H1 (cell line): ENCODE data around the gene FAM184B. TPM values are rescaled to one million over a fixed set of nuclear protein-coding genes. Genes with fewer than 3 reads are reported as not detected.

Experiments used
- CTCF ChIA-PET: fragments of 300-600 bp; sonication (Branson Sonifier 250); formaldehyde crosslinking; loops from one replicate; lab custom pipeline; 2021; ENCODE audit not compliant: partially characterized antibody; lab: Charles Lee
- POLR2A ChIA-PET: fragments of 300-600 bp; sonication (Branson Sonifier 250); formaldehyde crosslinking; loops from one replicate; lab custom pipeline; 2021; ENCODE audit warnings: inconsistent platforms; ENCODE audit not compliant: partially characterized antibody; lab: Charles Lee
- DNase-seq, 2 experiments: peaks; one replicate each; pipeline versions ENCODE4 v3.0.0 to v3.0.0-alpha.2; 2010 to 2022; ENCODE audit warnings: low spot score in 2 of 2, low read depth in 1 of 2, mixed read lengths in 1 of 2
- FAIRE-seq: peaks from 2 replicates; lab custom pipeline; 2011; peaks lifted over from hg19 to GRCh38; lab: Jason Lieb, UNC
- H2AFZ ChIP-seq: 2 replicates; pipeline ENCODE4 v1.8.1; 2012; ENCODE audit warnings: low read length, inconsistent platforms
- H2AK5ac ChIP-seq: 2 replicates; pipeline ENCODE4 v1.6.1; 2013; ENCODE audit warnings: low read depth, low read length
- H2BK120ac ChIP-seq: replicated peaks from 2 replicates; pipeline ENCODE3; 2013; ENCODE audit warnings: low read depth, low read length, inconsistent platforms
- H2BK12ac ChIP-seq: 2 replicates; pipeline ENCODE4 v1.6.1; 2013; ENCODE audit warnings: low read depth, low read length
- H2BK15ac ChIP-seq: 2 replicates; pipeline ENCODE4 v1.6.1; 2013; ENCODE audit warnings: low read length
- H2BK20ac ChIP-seq: 2 replicates; pipeline ENCODE4 v1.6.1; 2013; ENCODE audit warnings: low read length
- H2BK5ac ChIP-seq: 2 replicates; pipeline ENCODE4 v1.6.1; 2013; ENCODE audit warnings: low read depth, low read length
- H3K14ac ChIP-seq: 2 replicates; pipeline ENCODE4 v1.6.1; 2013; ENCODE audit warnings: inconsistent platforms; ENCODE audit not compliant: insufficient read length
- H3K18ac ChIP-seq: 2 replicates; pipeline ENCODE4 v1.6.1; 2013; ENCODE audit warnings: low read length; ENCODE audit errors: extremely low read depth
- H3K23ac ChIP-seq: 2 replicates; pipeline ENCODE4 v1.6.1; 2013; ENCODE audit warnings: inconsistent platforms; ENCODE audit not compliant: insufficient read length
- H3K23me2 ChIP-seq: 2 replicates; pipeline ENCODE4 v1.6.1; 2013; ENCODE audit warnings: low read depth, low read length
- H3K27ac ChIP-seq: 2 replicates; pipeline ENCODE4 v1.6.1; 2011; ENCODE audit warnings: low read depth, low read length, inconsistent platforms
- H3K27me3 ChIP-seq, 4 experiments: replicated peaks in 1 of 4; 1 replicate in 1 of 4; 2 replicates in 3 of 4; pipeline versions ENCODE4 v1.6.1 to v1.8.1; 2011 to 2013; ENCODE audit warnings: low read length in 3 of 4, mild to moderate bottlenecking in 3 of 4, inconsistent platforms in 2 of 4, mixed read lengths in 2 of 4, moderate library complexity in 1 of 4; ENCODE audit not compliant: control insufficient read depth in 3 of 4, insufficient read depth in 3 of 4; ENCODE audit errors: extremely low read depth in 1 of 4
- H3K36me3 ChIP-seq, 4 experiments: 2 replicates each; pipeline versions ENCODE4 v1.6.1 to v1.8.1; 2011 to 2013; ENCODE audit warnings: mild to moderate bottlenecking in 4 of 4, low read length in 3 of 4, moderate library complexity in 2 of 4, control low read depth in 1 of 4, inconsistent platforms in 1 of 4; ENCODE audit not compliant: insufficient read depth in 4 of 4, control insufficient read depth in 2 of 4
- H3K4ac ChIP-seq: replicated peaks from 2 replicates; pipeline ENCODE3; 2013; ENCODE audit warnings: low read length, low read depth, mixed read lengths, inconsistent platforms; ENCODE audit not compliant: insufficient read length
- H3K4me1 ChIP-seq, 4 experiments: replicated peaks in 1 of 4; 1 replicate in 1 of 4; 2 replicates in 3 of 4; pipeline versions ENCODE4 v1.6.1 to v1.8.1; 2011 to 2013; ENCODE audit warnings: low read length in 3 of 4, inconsistent platforms in 2 of 4, mixed read lengths in 1 of 4; ENCODE audit not compliant: insufficient read depth in 4 of 4, control insufficient read depth in 3 of 4
- H3K4me2 ChIP-seq, 2 experiments: 2 replicates each; pipeline versions ENCODE4 v1.6.1 to v1.8.1; 2011 to 2013; ENCODE audit warnings: low read depth in 2 of 2, low read length in 2 of 2, control low read depth in 1 of 2, inconsistent platforms in 1 of 2, mild to moderate bottlenecking in 1 of 2; ENCODE audit not compliant: insufficient read depth in 1 of 2
- H3K4me3 ChIP-seq, 4 experiments: fragments of 200-600, 300-600 bp in 1 of 4; sonication (generic), shearing (Covaris generic), sonication (Bioruptor Twin) in 1 of 4; 2 replicates each; pipeline versions ENCODE4 v1.5.1 to v1.8.1; 2011 to 2016; ENCODE audit warnings: low read length in 4 of 4, low read depth in 3 of 4, control low read depth in 2 of 4, inconsistent platforms in 2 of 4, mild to moderate bottlenecking in 2 of 4, mixed read lengths in 1 of 4, moderate library complexity in 1 of 4; ENCODE audit not compliant: insufficient read depth in 2 of 4; ENCODE audit errors: extremely low read depth in 1 of 4
- H3K56ac ChIP-seq: replicated peaks from 2 replicates; pipeline ENCODE3; 2013; ENCODE audit warnings: low read depth, mild to moderate bottlenecking, mixed read lengths, low read length, inconsistent platforms; ENCODE audit not compliant: insufficient read length
- H3K79me1 ChIP-seq: 2 replicates; pipeline ENCODE4 v1.6.1; 2013; ENCODE audit warnings: low read depth, low read length, control low read depth
- H3K79me2 ChIP-seq, 2 experiments: 2 replicates each; pipeline versions ENCODE4 v1.6.1 to v1.8.1; 2012 to 2013; ENCODE audit warnings: low read length in 2 of 2, mild to moderate bottlenecking in 2 of 2, inconsistent platforms in 1 of 2; ENCODE audit not compliant: insufficient read depth in 2 of 2, control insufficient read depth in 1 of 2
- H3K9ac ChIP-seq, 4 experiments: replicated peaks in 1 of 4; 1 replicate in 1 of 4; 2 replicates in 3 of 4; pipeline versions ENCODE4 v1.6.1 to v1.8.1; 2011 to 2013; ENCODE audit warnings: low read depth in 3 of 4, low read length in 3 of 4, control low read depth in 2 of 4, mild to moderate bottlenecking in 2 of 4, moderate library complexity in 2 of 4, inconsistent platforms in 1 of 4; ENCODE audit errors: extremely low read depth in 1 of 4
- H3K9me3 ChIP-seq, 2 experiments: 2 replicates each; pipeline versions ENCODE4 v1.6.1 to v1.8.1; 2012 to 2013; ENCODE audit warnings: mild to moderate bottlenecking in 2 of 2, moderate library complexity in 2 of 2, control low read depth in 1 of 2, inconsistent platforms in 1 of 2, low read depth in 1 of 2, low read length in 1 of 2, mixed read lengths in 1 of 2; ENCODE audit not compliant: insufficient read depth in 2 of 2
- H4K20me1 ChIP-seq, 2 experiments: replicated peaks in 1 of 2; 2 replicates each; pipeline versions ENCODE3 to v1.8.1; 2011 to 2013; ENCODE audit warnings: inconsistent platforms in 2 of 2, low read length in 2 of 2, mild to moderate bottlenecking in 1 of 2; ENCODE audit not compliant: insufficient read depth in 2 of 2, control insufficient read depth in 1 of 2
- H4K5ac ChIP-seq: 2 replicates; pipeline ENCODE4 v1.6.1; 2013; ENCODE audit warnings: low read length, low read depth, mixed read lengths, inconsistent platforms; ENCODE audit not compliant: insufficient read length
- H4K8ac ChIP-seq: 2 replicates; pipeline ENCODE4 v1.8.0; 2013; ENCODE audit warnings: mild to moderate bottlenecking, moderate library complexity, low read length, inconsistent platforms; ENCODE audit not compliant: insufficient read depth; ENCODE audit errors: extremely low read depth
- H4K91ac ChIP-seq: replicated peaks from 2 replicates; pipeline ENCODE3; 2013; ENCODE audit warnings: low read length, mixed read lengths, inconsistent platforms; ENCODE audit not compliant: insufficient read length
- ASH2L ChIP-seq: fragments of 200-600, 300-600 bp; sonication (generic); IDR thresholded peaks from one replicate; pipeline ENCODE4 v1.7.1; 2017; ENCODE audit warnings: low read length
- EZH2 ChIP-seq: fragments of 200-600 bp; sonication (generic); IDR thresholded peaks from 2 replicates; pipeline ENCODE4 v1.7.1; 2012; ENCODE audit warnings: low read depth, mild to moderate bottlenecking, moderate library complexity, low read length, inconsistent platforms; ENCODE audit not compliant: severe bottlenecking
- GABPA ChIP-seq: IDR thresholded peaks from 2 replicates; pipeline ENCODE4 v1.6.1; 2011; ENCODE audit warnings: mild to moderate bottlenecking, low read length, moderate library complexity, borderline replicate concordance; ENCODE audit not compliant: insufficient read depth
- NRF1 ChIP-seq: IDR thresholded peaks from 2 replicates; pipeline ENCODE4 v1.6.1; 2011; ENCODE audit warnings: mild to moderate bottlenecking, low read depth, low read length, improper control_type of control experiment
- PHF8 ChIP-seq: fragments of 200-600 bp; sonication (generic); conservative IDR thresholded peaks from 2 replicates; pipeline ENCODE4 v1.7.1; 2012; ENCODE audit warnings: low read depth, mild to moderate bottlenecking, inconsistent platforms, low read length, moderate library complexity
- RAD21 ChIP-seq, 2 experiments: IDR thresholded peaks in 1 of 2; conservative IDR thresholded peaks in 1 of 2; 2 replicates each; pipeline ENCODE4 v1.6.1; 2011; ENCODE audit warnings: low read depth in 2 of 2, low read length in 2 of 2, improper control_type of control experiment in 1 of 2, inconsistent platforms in 1 of 2, mild to moderate bottlenecking in 1 of 2, moderate library complexity in 1 of 2
- SRF ChIP-seq: IDR thresholded peaks from 2 replicates; pipeline ENCODE4 v1.6.1; 2011; ENCODE audit warnings: mild to moderate bottlenecking, low read depth, low read length, moderate library complexity
- TAF7 ChIP-seq: optimal IDR thresholded peaks from 2 replicates; pipeline ENCODE3; 2011; ENCODE audit warnings: low read depth, mild to moderate bottlenecking, inconsistent platforms, low read length, moderate library complexity, borderline replicate concordance
- WGBS, 2 experiments: shearing (Covaris generic) in 1 of 2; methylation state at CpG; one replicate each; pipeline versions ENCODE4 v1.1.6 to v1.1.7; 2013 to 2015; ENCODE audit warnings: low lambda C conversion rate in 2 of 2, mixed read lengths in 2 of 2, inconsistent platforms in 1 of 2, low coverage in 1 of 2, missing lambda C conversion rate in 1 of 2; ENCODE audit not compliant: insufficient replicate concordance in 2 of 2, insufficient coverage in 1 of 2, insufficient read length in 1 of 2; ENCODE audit errors: extremely low coverage in 1 of 2, missing lambda C conversion rate in 1 of 2; 5-methylcytosine and 5-hydroxymethylcytosine counted together
- polyA plus RNA-seq, 7 experiments: library from polyadenylated mRNA; depleted of rRNA in 3 of 7; stranded (reverse) in 5 of 7; unstranded in 2 of 7; fragments of >200 nt in 5 of 7; fragments of 200-250 nt in 2 of 7; gene quantifications; 1 replicate in 5 of 7; 2 replicates in 1 of 7; 4 replicates in 1 of 7; pipeline versions ENCODE4 v1.2.1 to v1.2.3, GENCODE V29; 2011 to 2013; ENCODE audit warnings: missing spikeins in 2 of 7, mixed read lengths in 2 of 7
- total RNA-seq: library from RNA; stranded (reverse); fragmentation: NEBNext Ultra II Directional; extraction: Animal tissue kit (Norgen Biotek cat#: 25700); gene quantifications from 2 replicates; pipeline ENCODE4 v1.2.1, GENCODE V29; 2021
- TF ChIP-seq, protein P1 (sequence below): IDR thresholded peaks from 2 replicates; pipeline ENCODE4 v1.6.1; 2012; ENCODE audit warnings: inconsistent platforms
- TF ChIP-seq, protein P2 (sequence below): IDR thresholded peaks from 2 replicates; pipeline ENCODE4 v1.6.1; 2012; ENCODE audit warnings: low read length, inconsistent platforms

FAM184B gene
- total and polyA plus RNA-seq, 2 of the 8 experiments (the other 6 are each of a cell fraction or from before 2014, with no cell fraction given) = 0.05 to 0.39 TPM

DNA sequence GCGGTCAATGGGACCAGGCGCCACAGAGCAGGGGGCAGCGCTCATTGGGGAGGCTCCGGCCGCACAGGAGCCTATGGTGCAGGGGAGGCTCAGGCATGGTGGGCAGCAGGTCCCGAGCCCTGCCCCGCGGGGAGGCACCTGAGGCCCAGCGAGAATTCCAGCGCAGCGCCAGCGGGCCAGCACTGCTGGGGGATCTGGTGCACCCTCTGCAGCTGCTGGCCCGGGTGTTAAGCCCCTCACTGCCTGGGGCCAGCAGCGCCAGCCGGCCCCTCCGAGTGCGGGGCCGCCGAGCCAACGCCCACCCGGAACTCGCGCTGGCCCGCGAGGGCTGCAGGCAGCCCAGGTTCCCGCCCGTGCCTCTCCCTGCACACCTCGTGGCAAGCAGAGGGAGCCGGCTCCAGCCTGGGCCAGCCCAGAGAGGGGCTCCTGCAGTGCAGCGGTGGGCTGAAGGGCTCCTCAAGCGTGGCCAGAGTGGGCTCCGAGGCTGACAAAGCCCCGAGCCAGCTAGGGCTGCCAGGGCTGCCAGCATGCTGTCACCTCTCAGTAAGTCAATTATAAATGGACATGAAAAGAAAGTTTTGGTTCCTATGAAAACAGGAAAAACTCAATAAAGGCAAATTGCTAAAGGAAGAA is 14.5 kb downstream of the FAM184B start:
- Histone ChIP-seq H3K9me3 (peaks cover 0 to 15% of the 10 kb centered on the region in 2 experiments; a peak in 3 of 4 replicates), H3K79me2 (no peaks in the 10 kb centered on the region), H4K20me1 (no peaks in the 10 kb centered on the region), H3K4me1 (no peaks in the 10 kb centered on the region), H3K27me3 (no peaks in the 10 kb centered on the region), H3K4me2 (no peak overlapping the region), H3K18ac (no peak overlapping the region), H4K8ac (no peak overlapping the region), H3K36me3 (no peaks in the 10 kb centered on the region), H3K14ac (no peak overlapping the region), H3K56ac (no peak overlapping the region), H3K4me3 (no peak overlapping the region), H2BK20ac (no peak overlapping the region), H2BK12ac (no peak overlapping the region), H2BK15ac (no peak overlapping the region), H2AFZ (no peak overlapping the region), H4K5ac (no peak overlapping the region), H3K27ac (no peak overlapping the region), H3K9ac (no peak overlapping the region), H3K23me2 (no peaks in the 10 kb centered on the region), H3K79me1 (no peaks in the 10 kb centered on the region), H3K23ac (no peak overlapping the region), H2BK5ac (no peak overlapping the region), H3K4ac (no peak overlapping the region), H2BK120ac (no peak overlapping the region), H4K91ac (no peak overlapping the region), H2AK5ac (no peak overlapping the region)
- CTCF ChIA-PET = interaction anchor here (0.8 kb wide), 1 partner anchor 15 kb away, joined by 4 read pairs; no protein-coding TSS in a partner anchor
- POLR2A ChIA-PET = no interaction called here
- no peak for DNase-seq
- FAIRE-seq = no peak
- 97% methylated on average over 25 of the region's 33 CpGs; no CpG with 5 or more reads in 1 of the 2 experiments for WGBS, 2 experiments
- TF ChIP-seq, protein P1, sequence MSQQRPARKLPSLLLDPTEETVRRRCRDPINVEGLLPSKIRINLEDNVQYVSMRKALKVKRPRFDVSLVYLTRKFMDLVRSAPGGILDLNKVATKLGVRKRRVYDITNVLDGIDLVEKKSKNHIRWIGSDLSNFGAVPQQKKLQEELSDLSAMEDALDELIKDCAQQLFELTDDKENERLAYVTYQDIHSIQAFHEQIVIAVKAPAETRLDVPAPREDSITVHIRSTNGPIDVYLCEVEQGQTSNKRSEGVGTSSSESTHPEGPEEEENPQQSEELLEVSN = no peak
- TF ChIP-seq TAF7 = no peak
- no peak for TF ChIP-seq NRF1
- no peak for TF ChIP-seq GABPA
- TF ChIP-seq, protein P2, sequence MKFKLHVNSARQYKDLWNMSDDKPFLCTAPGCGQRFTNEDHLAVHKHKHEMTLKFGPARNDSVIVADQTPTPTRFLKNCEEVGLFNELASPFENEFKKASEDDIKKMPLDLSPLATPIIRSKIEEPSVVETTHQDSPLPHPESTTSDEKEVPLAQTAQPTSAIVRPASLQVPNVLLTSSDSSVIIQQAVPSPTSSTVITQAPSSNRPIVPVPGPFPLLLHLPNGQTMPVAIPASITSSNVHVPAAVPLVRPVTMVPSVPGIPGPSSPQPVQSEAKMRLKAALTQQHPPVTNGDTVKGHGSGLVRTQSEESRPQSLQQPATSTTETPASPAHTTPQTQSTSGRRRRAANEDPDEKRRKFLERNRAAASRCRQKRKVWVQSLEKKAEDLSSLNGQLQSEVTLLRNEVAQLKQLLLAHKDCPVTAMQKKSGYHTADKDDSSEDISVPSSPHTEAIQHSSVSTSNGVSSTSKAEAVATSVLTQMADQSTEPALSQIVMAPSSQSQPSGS = no peak
- no peak for TF ChIP-seq PHF8
- no peak for TF ChIP-seq ASH2L
- TF ChIP-seq RAD21 (IDR thresholded peaks at IDR 0.05 in 1 of 2, conservative IDR thresholded peaks at IDR 0.05 in 1 of 2; ENCODE audit: low read depth in 2 of 2, low read length in 2 of 2) = no peak
- no peak for TF ChIP-seq SRF
- no peak for TF ChIP-seq EZH2
